Measurements from ENCODE around the gene PRKCH.
"Not testable (repeated sequence)": the region's sequence is repeated elsewhere in the genome, so short reads cannot be mapped to it uniquely, and the experiment has no call there.

Gene PRKCH

GRCh38 chr14:61461808-61462275 lies 140.5 kb downstream of the PRKCH start:
- H3K9me3 ChIP-seq (ENCODE audit: control insufficient read depth in 1 of 2, low read length in 2 of 2) = no peaks in the 10 kb centered on the region
- no peaks in the 10 kb centered on the region for H3K4me1 ChIP-seq (ENCODE audit: control insufficient read depth in 1 of 2, insufficient read depth in 2 of 2, low read length in 2 of 2)
- no peaks in the 10 kb centered on the region for H3K27me3 ChIP-seq (ENCODE audit: low read depth, low read length)
- H3K36me3 ChIP-seq (ENCODE audit: control insufficient read depth in 1 of 2, insufficient read depth in 2 of 2, low read length in 2 of 2) = no peaks in the 10 kb centered on the region
- H3K27ac ChIP-seq (ENCODE audit: low read length) = no peak overlapping the region
- H3K4me3 ChIP-seq (ENCODE audit: low read depth in 1 of 2, low read length in 2 of 2) = no peak overlapping the region

GRCh38 chr14:61462566-61463193 lies 141.3 kb downstream of the PRKCH start:
- Histone ChIP-seq H3K9me3 (ENCODE audit: control insufficient read depth in 1 of 2, low read length in 2 of 2) (no peaks in the 10 kb centered on the region), H3K4me1 (ENCODE audit: control insufficient read depth in 1 of 2, insufficient read depth in 2 of 2, low read length in 2 of 2) (peaks cover 0 to 6% of the 10 kb centered on the region in 2 donors), H3K27me3 (ENCODE audit: low read depth, low read length) (no peaks in the 10 kb centered on the region), H3K36me3 (ENCODE audit: control insufficient read depth in 1 of 2, insufficient read depth in 2 of 2, low read length in 2 of 2) (no peaks in the 10 kb centered on the region), H3K27ac (ENCODE audit: low read length) (no peak overlapping the region), H3K4me3 (ENCODE audit: low read depth in 1 of 2, low read length in 2 of 2) (no peak overlapping the region)

GRCh38 chr14:61463664-61464285 lies 142.4 kb downstream of the PRKCH start:
- Histone ChIP-seq H3K4me3 (ENCODE audit: low read depth in 1 of 2, low read length in 2 of 2) (no peak overlapping the region), H3K36me3 (ENCODE audit: control insufficient read depth in 1 of 2, insufficient read depth in 2 of 2, low read length in 2 of 2) (no peaks in the 10 kb centered on the region), H3K27me3 (ENCODE audit: low read depth, low read length) (no peaks in the 10 kb centered on the region), H3K27ac (ENCODE audit: low read length) (no peak overlapping the region), H3K4me1 (ENCODE audit: control insufficient read depth in 1 of 2, insufficient read depth in 2 of 2, low read length in 2 of 2) (peaks cover 0 to 9% of the 10 kb centered on the region in 2 donors), H3K9me3 (ENCODE audit: control insufficient read depth in 1 of 2, low read length in 2 of 2) (no peaks in the 10 kb centered on the region)

GRCh38 chr14:61464539-61465320 lies 143.4 kb downstream of the PRKCH start:
- not testable (repeated sequence) for H3K9me3 ChIP-seq (ENCODE audit: control insufficient read depth in 1 of 2, low read length in 2 of 2); H3K4me1 ChIP-seq (ENCODE audit: control insufficient read depth in 1 of 2, insufficient read depth in 2 of 2, low read length in 2 of 2); H3K27ac ChIP-seq (ENCODE audit: low read length); H3K27me3 ChIP-seq (ENCODE audit: low read depth, low read length); H3K36me3 ChIP-seq (ENCODE audit: control insufficient read depth in 1 of 2, insufficient read depth in 2 of 2, low read length in 2 of 2); H3K4me3 ChIP-seq (ENCODE audit: low read depth in 1 of 2, low read length in 2 of 2)

- Histone ChIP-seq H3K4me1 (ENCODE audit: control insufficient read depth in 1 of 2, insufficient read depth in 2 of 2, low read length in 2 of 2) (peaks cover 9 to 13% of the 10 kb centered on the region in 2 donors), H3K27me3 (ENCODE audit: low read depth, low read length) (no peaks in the 10 kb centered on the region), H3K27ac (ENCODE audit: low read length) (no peak overlapping the region), H3K4me3 (ENCODE audit: low read depth in 1 of 2, low read length in 2 of 2) (no peak overlapping the region), H3K9me3 (ENCODE audit: control insufficient read depth in 1 of 2, low read length in 2 of 2) (no peaks in the 10 kb centered on the region), H3K36me3 (ENCODE audit: control insufficient read depth in 1 of 2, insufficient read depth in 2 of 2, low read length in 2 of 2) (no peaks in the 10 kb centered on the region)
Observed at GRCh38 chr14:61466249-61466904, 145.0 kb downstream of the PRKCH start.

- Histone ChIP-seq H3K36me3 (ENCODE audit: control insufficient read depth in 1 of 2, insufficient read depth in 2 of 2, low read length in 2 of 2) (no peaks in the 10 kb centered on the region), H3K27me3 (ENCODE audit: low read depth, low read length) (no peaks in the 10 kb centered on the region), H3K9me3 (ENCODE audit: control insufficient read depth in 1 of 2, low read length in 2 of 2) (no peaks in the 10 kb centered on the region), H3K27ac (ENCODE audit: low read length) (no peak overlapping the region), H3K4me1 (ENCODE audit: control insufficient read depth in 1 of 2, insufficient read depth in 2 of 2, low read length in 2 of 2) (peaks cover 13% of the 10 kb centered on the region in 2 donors), H3K4me3 (ENCODE audit: low read depth in 1 of 2, low read length in 2 of 2) (no peak overlapping the region)
Observed at GRCh38 chr14:61466905-61467280, 145.5 kb downstream of the PRKCH start.

GRCh38 chr14:61467296-61467695 lies 145.9 kb downstream of the PRKCH start:
- Histone ChIP-seq H3K4me3 (ENCODE audit: low read depth in 1 of 2, low read length in 2 of 2) (no peak overlapping the region), H3K4me1 (ENCODE audit: control insufficient read depth in 1 of 2, insufficient read depth in 2 of 2, low read length in 2 of 2) (peaks cover 13 to 17% of the 10 kb centered on the region in 2 donors), H3K36me3 (ENCODE audit: control insufficient read depth in 1 of 2, insufficient read depth in 2 of 2, low read length in 2 of 2) (no peaks in the 10 kb centered on the region), H3K9me3 (ENCODE audit: control insufficient read depth in 1 of 2, low read length in 2 of 2) (no peaks in the 10 kb centered on the region), H3K27me3 (ENCODE audit: low read depth, low read length) (no peaks in the 10 kb centered on the region), H3K27ac (ENCODE audit: low read length) (no peak overlapping the region)

- Histone ChIP-seq H3K27ac (ENCODE audit: low read length) (no peak overlapping the region), H3K4me1 (ENCODE audit: control insufficient read depth in 1 of 2, insufficient read depth in 2 of 2, low read length in 2 of 2) (peaks cover 13 to 21% of the 10 kb centered on the region in 2 donors), H3K36me3 (ENCODE audit: control insufficient read depth in 1 of 2, insufficient read depth in 2 of 2, low read length in 2 of 2) (no peaks in the 10 kb centered on the region), H3K9me3 (ENCODE audit: control insufficient read depth in 1 of 2, low read length in 2 of 2) (no peaks in the 10 kb centered on the region), H3K4me3 (ENCODE audit: low read depth in 1 of 2, low read length in 2 of 2) (no peak overlapping the region), H3K27me3 (ENCODE audit: low read depth, low read length) (no peaks in the 10 kb centered on the region)
Observed at GRCh38 chr14:61468063-61468825, 146.9 kb downstream of the PRKCH start.

GRCh38 chr14:61469781-61470180 lies 148.4 kb downstream of the PRKCH start:
- Histone ChIP-seq H3K4me3 (ENCODE audit: low read depth in 1 of 2, low read length in 2 of 2) (no peak overlapping the region), H3K36me3 (ENCODE audit: control insufficient read depth in 1 of 2, insufficient read depth in 2 of 2, low read length in 2 of 2) (no peaks in the 10 kb centered on the region), H3K27me3 (ENCODE audit: low read depth, low read length) (no peaks in the 10 kb centered on the region), H3K9me3 (ENCODE audit: control insufficient read depth in 1 of 2, low read length in 2 of 2) (no peaks in the 10 kb centered on the region), H3K4me1 (ENCODE audit: control insufficient read depth in 1 of 2, insufficient read depth in 2 of 2, low read length in 2 of 2) (peaks cover 13 to 21% of the 10 kb centered on the region in 2 donors), H3K27ac (ENCODE audit: low read length) (no peak overlapping the region)

GRCh38 chr14:61470261-61470960 lies 149.0 kb downstream of the PRKCH start:
- no peaks in the 10 kb centered on the region for H3K27me3 ChIP-seq (ENCODE audit: low read depth, low read length)
- H3K4me1 ChIP-seq (ENCODE audit: control insufficient read depth in 1 of 2, insufficient read depth in 2 of 2, low read length in 2 of 2) = peaks cover 13 to 21% of the 10 kb centered on the region in 2 donors
- H3K9me3 ChIP-seq (ENCODE audit: control insufficient read depth in 1 of 2, low read length in 2 of 2) = no peaks in the 10 kb centered on the region
- H3K4me3 ChIP-seq (ENCODE audit: low read depth in 1 of 2, low read length in 2 of 2) = no peak overlapping the region
- H3K36me3 ChIP-seq (ENCODE audit: control insufficient read depth in 1 of 2, insufficient read depth in 2 of 2, low read length in 2 of 2) = no peaks in the 10 kb centered on the region
- H3K27ac ChIP-seq (ENCODE audit: low read length) = peak overlapping the region; percentile 25

Measured in muscle layer of duodenum (tissue), 2 donors.